ACC112 (cell line): ENCODE measurements around the gene IMMP2L.

ENCODE experiments used
- H2AFZ ChIP-seq: fragments of 200-600 bp; sonication (generic); one replicate; pipeline ENCODE4 v1.6.0; 2017; ENCODE audit warnings: antibody characterized with exemption, low read length; ENCODE audit not compliant: unreplicated experiment
- H3K27ac ChIP-seq: fragments of 200-600 bp; sonication (generic); 2 replicates; pipeline ENCODE4 v1.5.1; 2014; ENCODE audit warnings: low read depth, mild to moderate bottlenecking, antibody characterized with exemption, low read length, moderate library complexity
- H3K27me3 ChIP-seq: fragments of 200-600 bp; sonication (generic); 2 replicates; pipeline ENCODE4 v1.6.1; 2014; ENCODE audit warnings: mild to moderate bottlenecking, antibody characterized with exemption, low read length, moderate library complexity, mixed read lengths; ENCODE audit not compliant: insufficient read depth
- H3K36me3 ChIP-seq: fragments of 200-600 bp; sonication (generic); 2 replicates; pipeline ENCODE4 v1.6.1; 2016; ENCODE audit warnings: mild to moderate bottlenecking, antibody characterized with exemption, low read length, moderate library complexity, mixed read lengths; ENCODE audit not compliant: insufficient read depth
- H3K4me1 ChIP-seq: fragments of 200-600 bp; sonication (generic); one replicate; pipeline ENCODE4 v1.6.1; 2016; ENCODE audit warnings: low read length, mixed read lengths; ENCODE audit not compliant: insufficient read depth, unreplicated experiment, control insufficient read depth
- H3K4me3 ChIP-seq: fragments of 200-600 bp; sonication (generic); 2 replicates; pipeline ENCODE4 v1.5.1; 2014; ENCODE audit warnings: mild to moderate bottlenecking, low read depth, low read length
- H3K79me2 ChIP-seq: fragments of 200-600 bp; sonication (generic); one replicate; pipeline ENCODE4 v1.6.0; 2016; ENCODE audit warnings: low read length; ENCODE audit not compliant: control insufficient read depth, unreplicated experiment, insufficient read depth

Gene IMMP2L

GRCh38 chr7:111356941-111357340 lies 205.4 kb downstream of the IMMP2L start:
- no peaks in the 10 kb centered on the region for H3K79me2 ChIP-seq
- no peaks in the 10 kb centered on the region for H3K27me3 ChIP-seq
- H2AFZ ChIP-seq: no peak overlapping the region
- no peak overlapping the region for H3K27ac ChIP-seq
- no peaks in the 10 kb centered on the region for H3K36me3 ChIP-seq
- H3K4me3 ChIP-seq: no peak overlapping the region
- H3K4me1 ChIP-seq: peaks cover 20% of the 10 kb centered on the region

- H3K4me1 ChIP-seq: peaks cover 5% of the 10 kb centered on the region
- no peak overlapping the region for H3K4me3 ChIP-seq
- H2AFZ ChIP-seq: no peak overlapping the region
- no peaks in the 10 kb centered on the region for H3K79me2 ChIP-seq
- H3K27me3 ChIP-seq: no peaks in the 10 kb centered on the region
- no peaks in the 10 kb centered on the region for H3K36me3 ChIP-seq
- no peak overlapping the region for H3K27ac ChIP-seq
These were observed 210.0 kb downstream of the IMMP2L start for GRCh38 chr7:111352319-111352718.

- Histone ChIP-seq H3K4me3 (no peak overlapping the region), H2AFZ (no peak overlapping the region), H3K27me3 (no peaks in the 10 kb centered on the region), H3K4me1 (no peaks in the 10 kb centered on the region), H3K79me2 (no peaks in the 10 kb centered on the region), H3K36me3 (no peaks in the 10 kb centered on the region), H3K27ac (no peak overlapping the region)
These were observed 216.1 kb downstream of the IMMP2L start for GRCh38 chr7:111346219-111346618.

GRCh38 chr7:111343017-111343416 lies 219.3 kb downstream of the IMMP2L start:
- Histone ChIP-seq H3K27me3 (no peaks in the 10 kb centered on the region), H3K27ac (no peak overlapping the region), H3K79me2 (no peaks in the 10 kb centered on the region), H3K4me3 (no peak overlapping the region), H3K4me1 (no peaks in the 10 kb centered on the region), H2AFZ (no peak overlapping the region), H3K36me3 (no peaks in the 10 kb centered on the region)

GRCh38 chr7:111339006-111339405 lies 223.3 kb downstream of the IMMP2L start:
- no peak overlapping the region for H3K4me3 ChIP-seq
- no peak overlapping the region for H3K27ac ChIP-seq

GRCh38 chr7:111333010-111333409 lies 229.3 kb downstream of the IMMP2L start:
- H3K79me2 ChIP-seq: no peaks in the 10 kb centered on the region
- H3K27ac ChIP-seq: no peak overlapping the region
- H2AFZ ChIP-seq: no peak overlapping the region
- H3K27me3 ChIP-seq: no peaks in the 10 kb centered on the region
- H3K36me3 ChIP-seq: no peaks in the 10 kb centered on the region
- H3K4me1 ChIP-seq: no peaks in the 10 kb centered on the region
- no peak overlapping the region for H3K4me3 ChIP-seq

More at GRCh38 chr7:111339006-111339405, 223.3 kb downstream of the IMMP2L start:
- Histone ChIP-seq H3K4me1 (no peaks in the 10 kb centered on the region), H3K27me3 (no peaks in the 10 kb centered on the region), H3K79me2 (no peaks in the 10 kb centered on the region), H2AFZ (no peak overlapping the region), H3K36me3 (no peaks in the 10 kb centered on the region)

GRCh38 chr7:111330235-111330523 lies 232.1 kb downstream of the IMMP2L start:
- no peak overlapping the region for H3K27ac ChIP-seq
- no peaks in the 10 kb centered on the region for H3K36me3 ChIP-seq
- H3K27me3 ChIP-seq: no peaks in the 10 kb centered on the region
- no peaks in the 10 kb centered on the region for H3K79me2 ChIP-seq
- H2AFZ ChIP-seq: no peak overlapping the region
- no peak overlapping the region for H3K4me3 ChIP-seq
- no peaks in the 10 kb centered on the region for H3K4me1 ChIP-seq

- no peaks in the 10 kb centered on the region for H3K27me3 ChIP-seq
- H2AFZ ChIP-seq: no peak overlapping the region
- no peaks in the 10 kb centered on the region for H3K36me3 ChIP-seq
- H3K4me3 ChIP-seq: no peak overlapping the region
- no peaks in the 10 kb centered on the region for H3K79me2 ChIP-seq
- no peaks in the 10 kb centered on the region for H3K4me1 ChIP-seq
- no peak overlapping the region for H3K27ac ChIP-seq
These were observed 232.7 kb downstream of the IMMP2L start for GRCh38 chr7:111329367-111330234.

GRCh38 chr7:111328487-111328886 lies 233.8 kb downstream of the IMMP2L start:
- H3K4me3 ChIP-seq: no peak overlapping the region
- H2AFZ ChIP-seq: no peak overlapping the region

GRCh38 chr7:111324776-111325175 lies 237.5 kb downstream of the IMMP2L start:
- no peaks in the 10 kb centered on the region for H3K36me3 ChIP-seq
- H2AFZ ChIP-seq: no peak overlapping the region
- H3K4me3 ChIP-seq: no peak overlapping the region
- H3K27ac ChIP-seq: no peak overlapping the region
- no peaks in the 10 kb centered on the region for H3K4me1 ChIP-seq
- no peaks in the 10 kb centered on the region for H3K27me3 ChIP-seq
- no peaks in the 10 kb centered on the region for H3K79me2 ChIP-seq

More at GRCh38 chr7:111328487-111328886, 233.8 kb downstream of the IMMP2L start:
- Histone ChIP-seq H3K36me3 (no peaks in the 10 kb centered on the region), H3K27ac (no peak overlapping the region), H3K79me2 (no peaks in the 10 kb centered on the region), H3K27me3 (no peaks in the 10 kb centered on the region), H3K4me1 (no peaks in the 10 kb centered on the region)

- Histone ChIP-seq H3K27ac (no peak overlapping the region), H3K4me1 (no peaks in the 10 kb centered on the region), H3K36me3 (no peaks in the 10 kb centered on the region), H3K4me3 (no peak overlapping the region), H3K79me2 (no peaks in the 10 kb centered on the region), H3K27me3 (no peaks in the 10 kb centered on the region), H2AFZ (no peak overlapping the region)
These were observed 238.1 kb downstream of the IMMP2L start for GRCh38 chr7:111324228-111324627.
